H1 (cell line): ENCODE data around the gene NIPSNAP2. TPM values are rescaled to one million over a fixed set of nuclear protein-coding genes. Genes with fewer than 3 reads are reported as not detected.

Experiments
- CTCF ChIA-PET: fragments of 300-600 bp; sonication (Branson Sonifier 250); formaldehyde crosslinking; loops from one replicate; lab custom pipeline; 2021; ENCODE audit not compliant: partially characterized antibody; lab: Charles Lee
- POLR2A ChIA-PET: fragments of 300-600 bp; sonication (Branson Sonifier 250); formaldehyde crosslinking; loops from one replicate; lab custom pipeline; 2021; ENCODE audit warnings: inconsistent platforms; ENCODE audit not compliant: partially characterized antibody; lab: Charles Lee
- DNase-seq, 2 experiments: peaks; one replicate each; pipeline versions ENCODE4 v3.0.0 to v3.0.0-alpha.2; 2010 to 2022; ENCODE audit warnings: low spot score in 2 of 2, low read depth in 1 of 2, mixed read lengths in 1 of 2
- FAIRE-seq: peaks from 2 replicates; lab custom pipeline; 2011; peaks lifted over from hg19 to GRCh38; lab: Jason Lieb, UNC
- H2AFZ ChIP-seq: 2 replicates; pipeline ENCODE4 v1.8.1; 2012; ENCODE audit warnings: low read length, inconsistent platforms
- H2AK5ac ChIP-seq: 2 replicates; pipeline ENCODE4 v1.6.1; 2013; ENCODE audit warnings: low read depth, low read length
- H2BK120ac ChIP-seq: replicated peaks from 2 replicates; pipeline ENCODE3; 2013; ENCODE audit warnings: low read depth, low read length, inconsistent platforms
- H2BK12ac ChIP-seq: 2 replicates; pipeline ENCODE4 v1.6.1; 2013; ENCODE audit warnings: low read depth, low read length
- H2BK15ac ChIP-seq: 2 replicates; pipeline ENCODE4 v1.6.1; 2013; ENCODE audit warnings: low read length
- H2BK20ac ChIP-seq: 2 replicates; pipeline ENCODE4 v1.6.1; 2013; ENCODE audit warnings: low read length
- H2BK5ac ChIP-seq: 2 replicates; pipeline ENCODE4 v1.6.1; 2013; ENCODE audit warnings: low read depth, low read length
- H3K14ac ChIP-seq: 2 replicates; pipeline ENCODE4 v1.6.1; 2013; ENCODE audit warnings: inconsistent platforms; ENCODE audit not compliant: insufficient read length
- H3K18ac ChIP-seq: 2 replicates; pipeline ENCODE4 v1.6.1; 2013; ENCODE audit warnings: low read length; ENCODE audit errors: extremely low read depth
- H3K23ac ChIP-seq: 2 replicates; pipeline ENCODE4 v1.6.1; 2013; ENCODE audit warnings: inconsistent platforms; ENCODE audit not compliant: insufficient read length
- H3K23me2 ChIP-seq: 2 replicates; pipeline ENCODE4 v1.6.1; 2013; ENCODE audit warnings: low read depth, low read length
- H3K27ac ChIP-seq: 2 replicates; pipeline ENCODE4 v1.6.1; 2011; ENCODE audit warnings: low read depth, low read length, inconsistent platforms
- H3K27me3 ChIP-seq, 4 experiments: replicated peaks in 1 of 4; 1 replicate in 1 of 4; 2 replicates in 3 of 4; pipeline versions ENCODE4 v1.6.1 to v1.8.1; 2011 to 2013; ENCODE audit warnings: low read length in 3 of 4, mild to moderate bottlenecking in 3 of 4, inconsistent platforms in 2 of 4, mixed read lengths in 2 of 4, moderate library complexity in 1 of 4; ENCODE audit not compliant: control insufficient read depth in 3 of 4, insufficient read depth in 3 of 4; ENCODE audit errors: extremely low read depth in 1 of 4
- H3K36me3 ChIP-seq, 4 experiments: 2 replicates each; pipeline versions ENCODE4 v1.6.1 to v1.8.1; 2011 to 2013; ENCODE audit warnings: mild to moderate bottlenecking in 4 of 4, low read length in 3 of 4, moderate library complexity in 2 of 4, control low read depth in 1 of 4, inconsistent platforms in 1 of 4; ENCODE audit not compliant: insufficient read depth in 4 of 4, control insufficient read depth in 2 of 4
- H3K4ac ChIP-seq: replicated peaks from 2 replicates; pipeline ENCODE3; 2013; ENCODE audit warnings: low read length, low read depth, mixed read lengths, inconsistent platforms; ENCODE audit not compliant: insufficient read length
- H3K4me1 ChIP-seq, 4 experiments: replicated peaks in 1 of 4; 1 replicate in 1 of 4; 2 replicates in 3 of 4; pipeline versions ENCODE4 v1.6.1 to v1.8.1; 2011 to 2013; ENCODE audit warnings: low read length in 3 of 4, inconsistent platforms in 2 of 4, mixed read lengths in 1 of 4; ENCODE audit not compliant: insufficient read depth in 4 of 4, control insufficient read depth in 3 of 4
- H3K4me2 ChIP-seq, 2 experiments: 2 replicates each; pipeline versions ENCODE4 v1.6.1 to v1.8.1; 2011 to 2013; ENCODE audit warnings: low read depth in 2 of 2, low read length in 2 of 2, control low read depth in 1 of 2, inconsistent platforms in 1 of 2, mild to moderate bottlenecking in 1 of 2; ENCODE audit not compliant: insufficient read depth in 1 of 2
- H3K4me3 ChIP-seq, 4 experiments: fragments of 200-600, 300-600 bp in 1 of 4; sonication (generic), shearing (Covaris generic), sonication (Bioruptor Twin) in 1 of 4; 2 replicates each; pipeline versions ENCODE4 v1.5.1 to v1.8.1; 2011 to 2016; ENCODE audit warnings: low read length in 4 of 4, low read depth in 3 of 4, control low read depth in 2 of 4, inconsistent platforms in 2 of 4, mild to moderate bottlenecking in 2 of 4, mixed read lengths in 1 of 4, moderate library complexity in 1 of 4; ENCODE audit not compliant: insufficient read depth in 2 of 4; ENCODE audit errors: extremely low read depth in 1 of 4
- H3K56ac ChIP-seq: replicated peaks from 2 replicates; pipeline ENCODE3; 2013; ENCODE audit warnings: low read depth, mild to moderate bottlenecking, mixed read lengths, low read length, inconsistent platforms; ENCODE audit not compliant: insufficient read length
- H3K79me1 ChIP-seq: 2 replicates; pipeline ENCODE4 v1.6.1; 2013; ENCODE audit warnings: low read depth, low read length, control low read depth
- H3K79me2 ChIP-seq, 2 experiments: 2 replicates each; pipeline versions ENCODE4 v1.6.1 to v1.8.1; 2012 to 2013; ENCODE audit warnings: low read length in 2 of 2, mild to moderate bottlenecking in 2 of 2, inconsistent platforms in 1 of 2; ENCODE audit not compliant: insufficient read depth in 2 of 2, control insufficient read depth in 1 of 2
- H3K9ac ChIP-seq, 4 experiments: replicated peaks in 1 of 4; 1 replicate in 1 of 4; 2 replicates in 3 of 4; pipeline versions ENCODE4 v1.6.1 to v1.8.1; 2011 to 2013; ENCODE audit warnings: low read depth in 3 of 4, low read length in 3 of 4, control low read depth in 2 of 4, mild to moderate bottlenecking in 2 of 4, moderate library complexity in 2 of 4, inconsistent platforms in 1 of 4; ENCODE audit errors: extremely low read depth in 1 of 4
- H3K9me3 ChIP-seq, 2 experiments: 2 replicates each; pipeline versions ENCODE4 v1.6.1 to v1.8.1; 2012 to 2013; ENCODE audit warnings: mild to moderate bottlenecking in 2 of 2, moderate library complexity in 2 of 2, control low read depth in 1 of 2, inconsistent platforms in 1 of 2, low read depth in 1 of 2, low read length in 1 of 2, mixed read lengths in 1 of 2; ENCODE audit not compliant: insufficient read depth in 2 of 2
- H4K20me1 ChIP-seq, 2 experiments: replicated peaks in 1 of 2; 2 replicates each; pipeline versions ENCODE3 to v1.8.1; 2011 to 2013; ENCODE audit warnings: inconsistent platforms in 2 of 2, low read length in 2 of 2, mild to moderate bottlenecking in 1 of 2; ENCODE audit not compliant: insufficient read depth in 2 of 2, control insufficient read depth in 1 of 2
- H4K5ac ChIP-seq: 2 replicates; pipeline ENCODE4 v1.6.1; 2013; ENCODE audit warnings: low read length, low read depth, mixed read lengths, inconsistent platforms; ENCODE audit not compliant: insufficient read length
- H4K8ac ChIP-seq: 2 replicates; pipeline ENCODE4 v1.8.0; 2013; ENCODE audit warnings: mild to moderate bottlenecking, moderate library complexity, low read length, inconsistent platforms; ENCODE audit not compliant: insufficient read depth; ENCODE audit errors: extremely low read depth
- H4K91ac ChIP-seq: replicated peaks from 2 replicates; pipeline ENCODE3; 2013; ENCODE audit warnings: low read length, mixed read lengths, inconsistent platforms; ENCODE audit not compliant: insufficient read length
- ATF3 ChIP-seq: IDR thresholded peaks from 2 replicates; pipeline ENCODE4 v1.6.1; 2011; ENCODE audit warnings: low read depth, mild to moderate bottlenecking, low read length; ENCODE audit not compliant: insufficient read depth
- BRCA1 ChIP-seq: IDR thresholded peaks from 2 replicates; pipeline ENCODE4 v1.6.1; 2012; ENCODE audit warnings: low read depth, low read length, improper control_type of control experiment
- GTF2F1 ChIP-seq: IDR thresholded peaks from 2 replicates; pipeline ENCODE4 v1.6.1; 2012; ENCODE audit warnings: low read depth, low read length, improper control_type of control experiment, borderline replicate concordance
- HDAC6 ChIP-seq: IDR thresholded peaks from one replicate; pipeline ENCODE4 v1.7.1; 2012; ENCODE audit warnings: low read depth, mild to moderate bottlenecking, inconsistent platforms, low read length, moderate library complexity
- SIN3A ChIP-seq, 2 experiments: IDR thresholded peaks in 1 of 2; conservative IDR thresholded peaks in 1 of 2; 2 replicates each; pipeline ENCODE4 v1.6.1; 2011 to 2012; ENCODE audit warnings: low read length in 2 of 2, improper control_type of control experiment in 1 of 2, low read depth in 1 of 2, mild to moderate bottlenecking in 1 of 2
- SIX5 ChIP-seq: IDR thresholded peaks from 2 replicates; pipeline ENCODE4 v1.6.1; 2011; ENCODE audit warnings: mild to moderate bottlenecking, low read depth, low read length
- whole genome bisulfite sequencing, 2 experiments: shearing (Covaris generic) in 1 of 2; methylation state at CpG; one replicate each; pipeline versions ENCODE4 v1.1.6 to v1.1.7; 2013 to 2015; ENCODE audit warnings: low lambda C conversion rate in 2 of 2, mixed read lengths in 2 of 2, inconsistent platforms in 1 of 2, low coverage in 1 of 2, missing lambda C conversion rate in 1 of 2; ENCODE audit not compliant: insufficient replicate concordance in 2 of 2, insufficient coverage in 1 of 2, insufficient read length in 1 of 2; ENCODE audit errors: extremely low coverage in 1 of 2, missing lambda C conversion rate in 1 of 2; 5-methylcytosine and 5-hydroxymethylcytosine counted together
- polyA plus RNA-seq, 7 experiments: library from polyadenylated mRNA; depleted of rRNA in 3 of 7; stranded (reverse) in 5 of 7; unstranded in 2 of 7; fragments of >200 nt in 5 of 7; fragments of 200-250 nt in 2 of 7; gene quantifications; 1 replicate in 5 of 7; 2 replicates in 1 of 7; 4 replicates in 1 of 7; pipeline versions ENCODE4 v1.2.1 to v1.2.3, GENCODE V29; 2011 to 2013; ENCODE audit warnings: missing spikeins in 2 of 7, mixed read lengths in 2 of 7
- total RNA-seq: library from RNA; stranded (reverse); fragmentation: NEBNext Ultra II Directional; extraction: Animal tissue kit (Norgen Biotek cat#: 25700); gene quantifications from 2 replicates; pipeline ENCODE4 v1.2.1, GENCODE V29; 2021

Gene NIPSNAP2
- total and polyA plus RNA-seq, 2 of the 8 experiments (the other 6 are each of a cell fraction or from before 2014, with no cell fraction given): 31.1 to 45.2 TPM

- POLR2A ChIA-PET: interaction anchor here (40.8 to 44.4 kb wide), 2 partner anchors 13 to 17 kb away, joined by 869 read pairs; partner anchors contain the start of genes CCT6A, PSPH and SUMF2
- no peaks in the 10 kb centered on the region for H3K9me3 ChIP-seq
- no peak overlapping the region for H2AFZ ChIP-seq
- H2BK5ac ChIP-seq: no peak overlapping the region
- no peak overlapping the region for H2BK15ac ChIP-seq
- no peak overlapping the region for H2BK20ac ChIP-seq
- no peak overlapping the region for H3K4me2 ChIP-seq
- H2AK5ac ChIP-seq: no peak overlapping the region
- 89% methylated on average over 3 of the region's 3 CpGs; no CpG with 5 or more reads in 1 of the 2 experiments for WGBS, 2 experiments
- TF ChIP-seq BRCA1 (no peak), GTF2F1 (no peak), ATF3 (no peak), HDAC6 (no peak), SIX5 (no peak), SIN3A (conservative IDR thresholded peaks at IDR 0.05 in 1 of 2, IDR thresholded peaks at IDR 0.05 in 1 of 2; ENCODE audit: low read depth in 1 of 2, low read length in 2 of 2) (no peak)
- TF ChIP-seq, all 59 proteins: peak for 0
- Histone ChIP-seq H3K79me2 (no peaks in the 10 kb centered on the region), H3K27ac (no peak overlapping the region), H3K36me3 (peaks cover 0 to 5% (median 0%) of the 10 kb centered on the region in 4 experiments; a peak in 3 of 8 replicates), H3K79me1 (no peaks in the 10 kb centered on the region), H3K4me1 (no peaks in the 10 kb centered on the region), H3K4me3 (no peak overlapping the region), H4K5ac (no peak overlapping the region), H3K23ac (no peak overlapping the region), H4K91ac (no peak overlapping the region), H3K14ac (no peak overlapping the region), H3K23me2 (no peaks in the 10 kb centered on the region), H3K4ac (no peak overlapping the region), H2BK120ac (no peak overlapping the region), H3K9ac (no peak overlapping the region), H4K8ac (no peak overlapping the region), H3K27me3 (no peaks in the 10 kb centered on the region), H3K56ac (no peak overlapping the region), H2BK12ac (no peak overlapping the region), H4K20me1 (no peaks in the 10 kb centered on the region), H3K18ac (no peak overlapping the region)
- FAIRE-seq: no peak
- CTCF ChIA-PET: interaction anchor here (1.2 kb wide), 1 partner anchor 10 kb away, joined by 3 read pairs; no protein-coding TSS in a partner anchor
- no peak for DNase-seq
These were observed 76.3 kb downstream of the NIPSNAP2 start for GRCh38 chr7:56040730-56041129.
